Esophagus (tissue), 2 donors: Measurements from ENCODE around the gene HOXD3. TPM values are rescaled to one million over a fixed set of nuclear protein-coding genes. Genes with fewer than 3 reads are reported as not detected.
A peak's percentile ranks its signal among the peaks of the same experiment; 100 is the strongest.

Experiments
- H3K27ac ChIP-seq, 2 donors: one replicate each; pipeline ENCODE4 v1.5.1; 2013; ENCODE audit warnings: low read depth in 2 of 2, mild to moderate bottlenecking in 2 of 2, inconsistent platforms in 1 of 2, low read length in 1 of 2, moderate library complexity in 1 of 2
- H3K27me3 ChIP-seq, 2 donors: one replicate each; pipeline ENCODE4 v1.6.1; 2013; ENCODE audit warnings: low read length in 2 of 2, control low read depth in 1 of 2, mild to moderate bottlenecking in 1 of 2; ENCODE audit not compliant: insufficient read depth in 2 of 2, control insufficient read depth in 1 of 2
- H3K36me3 ChIP-seq, 2 donors: one replicate each; pipeline ENCODE4 v1.6.1; 2013; ENCODE audit warnings: low read length in 1 of 2; ENCODE audit not compliant: control insufficient read depth in 2 of 2, insufficient read depth in 2 of 2
- H3K4me1 ChIP-seq, 2 donors: one replicate each; pipeline ENCODE4 v1.6.1; 2013; ENCODE audit warnings: low read length in 1 of 2; ENCODE audit not compliant: control insufficient read depth in 2 of 2, insufficient read depth in 2 of 2
- H3K4me3 ChIP-seq, 2 donors: one replicate each; pipeline ENCODE4 v1.5.1; 2013; ENCODE audit warnings: low read length in 2 of 2, mild to moderate bottlenecking in 2 of 2, low read depth in 1 of 2, moderate library complexity in 1 of 2
- H3K9me3 ChIP-seq, 2 donors: one replicate each; pipeline ENCODE4 v1.6.1; 2013; ENCODE audit warnings: mild to moderate bottlenecking in 2 of 2, low read depth in 1 of 2, low read length in 1 of 2, moderate library complexity in 1 of 2; ENCODE audit not compliant: control insufficient read depth in 2 of 2, insufficient read depth in 1 of 2
- WGBS, 2 donors: extraction: QIAGEN DNeasy Blood & Tissue Kit; methylation state at CpG; one replicate each; pipeline ENCODE4 v1.1.7; 2013; 5-methylcytosine and 5-hydroxymethylcytosine counted together
- polyA plus RNA-seq, 2 donors: library from polyadenylated mRNA; stranded (reverse); fragments of 200-250 nt; gene quantifications; one replicate each; pipeline ENCODE4 v1.2.3, GENCODE V29; 2013
- donor health status: healthy with polysubstance abuse.
- donor health status: Bipolar disorder and iron deficiency.

The HOXD3 gene
- polyA plus RNA-seq, 2 donors: 0.35 to 0.77 TPM

GRCh38 chr2:176126929-176127773 lies 30.0 kb upstream of the HOXD3 start:
- Histone ChIP-seq H3K4me1 (peaks cover 4 to 12% of the 10 kb centered on the region in 2 donors), H3K36me3 (no peaks in the 10 kb centered on the region), H3K4me3 (no peak overlapping the region), H3K9me3 (peaks cover 3 to 5% of the 10 kb centered on the region in 2 donors), H3K27ac (no peak overlapping the region), H3K27me3 (peaks cover 15 to 52% of the 10 kb centered on the region in 2 donors)
- 4% methylated on average over 13 of the region's 13 CpGs for whole genome bisulfite sequencing, 2 donors

GRCh38 chr2:176127774-176128072 lies 29.4 kb upstream of the HOXD3 start:
- Histone ChIP-seq H3K27ac (no peak overlapping the region), H3K36me3 (no peaks in the 10 kb centered on the region), H3K4me3 (no peak overlapping the region), H3K4me1 (peaks cover 6 to 7% of the 10 kb centered on the region in 2 donors), H3K9me3 (peaks cover 3 to 5% of the 10 kb centered on the region in 2 donors), H3K27me3 (peaks cover 15 to 50% of the 10 kb centered on the region in 2 donors)
- 28% methylated on average over 4 of the region's 4 CpGs for WGBS, 2 donors

GRCh38 chr2:176128172-176128981 lies 28.7 kb upstream of the HOXD3 start:
- Histone ChIP-seq H3K9me3 (peaks cover 0 to 4% of the 10 kb centered on the region in 2 donors), H3K27me3 (peaks cover 12 to 48% of the 10 kb centered on the region in 2 donors), H3K4me3 (peak overlapping the region; percentile 4 to 60), H3K4me1 (peaks cover 6% of the 10 kb centered on the region in 2 donors), H3K36me3 (no peaks in the 10 kb centered on the region), H3K27ac (peak overlapping the region; percentile 9 to 26)
- WGBS, 2 donors: 14 to 18% methylated on average over 49 of the region's 49 CpGs

- H3K36me3 ChIP-seq: no peaks in the 10 kb centered on the region
- peaks cover 6% of the 10 kb centered on the region in 2 donors for H3K4me1 ChIP-seq
- H3K4me3 ChIP-seq: peak within 1 kb of the TSS; percentile 44 to 60
- peaks cover 0 to 4% of the 10 kb centered on the region in 2 donors for H3K9me3 ChIP-seq
- H3K27ac ChIP-seq: peak within 1 kb of the TSS; percentile 37 to 51
- WGBS, 2 donors: 4 to 6% methylated on average over 58 to 64 of the region's 64 CpGs
- H3K27me3 ChIP-seq: peaks cover 10 to 51% of the 10 kb centered on the region in 2 donors
Observed at GRCh38 chr2:176128982-176129796, 27.9 kb upstream of the HOXD3 start, which contains the start of gene HOXD8. TSS of gene HOXD8 (plus strand) at chr2:176129705. CDS start at chr2:176130367, 662 bp downstream.

DNA sequence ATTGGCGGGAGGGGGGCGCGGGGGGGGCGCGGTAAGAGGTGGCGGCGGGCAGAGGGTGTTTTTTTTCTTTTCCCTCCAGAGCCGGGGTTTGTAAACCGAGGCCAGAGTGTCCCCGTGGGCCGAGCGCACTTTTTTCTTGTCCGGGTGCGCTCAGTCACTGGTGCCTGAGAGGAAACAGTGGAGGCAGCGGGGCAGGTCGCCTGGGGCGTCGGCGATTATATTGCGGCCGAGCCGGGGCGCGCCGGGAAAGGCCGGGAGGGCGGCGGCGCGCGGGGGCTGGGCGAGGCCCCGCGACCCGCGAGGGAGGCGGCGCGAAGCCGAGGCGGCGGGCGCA lies 27.3 kb upstream of the HOXD3 start:
- WGBS, 2 donors: 1 to 3% methylated on average over 31 to 43 of the region's 43 CpGs
- H3K4me1 ChIP-seq: peaks cover 6% of the 10 kb centered on the region in 2 donors
- H3K36me3 ChIP-seq: no peaks in the 10 kb centered on the region
- peaks cover 0 to 4% of the 10 kb centered on the region in 2 donors for H3K9me3 ChIP-seq
- peaks cover 6 to 50% of the 10 kb centered on the region in 2 donors for H3K27me3 ChIP-seq
- peak overlapping the region; percentile 44 to 60 for H3K4me3 ChIP-seq
- H3K27ac ChIP-seq: peak overlapping the region; percentile 37 to 51

GRCh38 chr2:176130147-176130956 lies 26.8 kb upstream of the HOXD3 start:
- Histone ChIP-seq H3K36me3 (no peaks in the 10 kb centered on the region), H3K4me3 (peak overlapping the region; percentile 44 to 60), H3K9me3 (peaks cover 0 to 4% of the 10 kb centered on the region in 2 donors), H3K27ac (peak overlapping the region; percentile 37 to 51), H3K4me1 (peaks cover 6% of the 10 kb centered on the region in 2 donors), H3K27me3 (peaks cover 6 to 52% of the 10 kb centered on the region in 2 donors)
- 4 to 5% methylated on average over 56 to 100 of the region's 100 CpGs for WGBS, 2 donors

GRCh38 chr2:176130957-176131847 lies 25.9 kb upstream of the HOXD3 start:
- peak overlapping the region; percentile 44 to 60 for H3K4me3 ChIP-seq
- H3K27ac ChIP-seq: peak overlapping the region in 1 of 2 donors; percentile 51
- H3K27me3 ChIP-seq: peaks cover 6 to 48% of the 10 kb centered on the region in 2 donors
- 20% methylated on average over 15 of the region's 15 CpGs for WGBS, 2 donors
- peaks cover 0 to 5% of the 10 kb centered on the region in 2 donors for H3K9me3 ChIP-seq
- peaks cover 6% of the 10 kb centered on the region in 2 donors for H3K4me1 ChIP-seq
- no peaks in the 10 kb centered on the region for H3K36me3 ChIP-seq

GRCh38 chr2:176131848-176132158 lies 25.3 kb upstream of the HOXD3 start:
- WGBS, 2 donors: 25 to 26% methylated on average over 4 of the region's 4 CpGs
- H3K4me1 ChIP-seq: peaks cover 6 to 11% of the 10 kb centered on the region in 2 donors

More at GRCh38 chr2:176131848-176132158, 25.3 kb upstream of the HOXD3 start:
- Histone ChIP-seq H3K9me3 (peaks cover 0 to 5% of the 10 kb centered on the region in 2 donors), H3K36me3 (no peaks in the 10 kb centered on the region), H3K4me3 (no peak overlapping the region), H3K27me3 (peaks cover 4 to 53% of the 10 kb centered on the region in 2 donors), H3K27ac (no peak overlapping the region)
